DOHH2 (cell line): ENCODE data around the gene DGKA.

Source experiments
- EZH2phosphoT487 ChIP-seq: fragments of 200-600 bp; sonication (generic); IDR thresholded peaks from 2 replicates; pipeline ENCODE4 v1.6.1; 2017; ENCODE audit warnings: borderline replicate concordance, mild to moderate bottlenecking, antibody characterized with exemption, low read length, moderate library complexity, mixed read lengths
- TF ChIP-seq, protein P1 (sequence below): fragments of 200-600 bp; sonication (generic); IDR thresholded peaks from one replicate; pipeline ENCODE4 v1.5.1; 2014; ENCODE audit warnings: antibody characterized with exemption, mild to moderate bottlenecking, low read depth, low read length; ENCODE audit not compliant: poor library complexity, severe bottlenecking

DNA sequence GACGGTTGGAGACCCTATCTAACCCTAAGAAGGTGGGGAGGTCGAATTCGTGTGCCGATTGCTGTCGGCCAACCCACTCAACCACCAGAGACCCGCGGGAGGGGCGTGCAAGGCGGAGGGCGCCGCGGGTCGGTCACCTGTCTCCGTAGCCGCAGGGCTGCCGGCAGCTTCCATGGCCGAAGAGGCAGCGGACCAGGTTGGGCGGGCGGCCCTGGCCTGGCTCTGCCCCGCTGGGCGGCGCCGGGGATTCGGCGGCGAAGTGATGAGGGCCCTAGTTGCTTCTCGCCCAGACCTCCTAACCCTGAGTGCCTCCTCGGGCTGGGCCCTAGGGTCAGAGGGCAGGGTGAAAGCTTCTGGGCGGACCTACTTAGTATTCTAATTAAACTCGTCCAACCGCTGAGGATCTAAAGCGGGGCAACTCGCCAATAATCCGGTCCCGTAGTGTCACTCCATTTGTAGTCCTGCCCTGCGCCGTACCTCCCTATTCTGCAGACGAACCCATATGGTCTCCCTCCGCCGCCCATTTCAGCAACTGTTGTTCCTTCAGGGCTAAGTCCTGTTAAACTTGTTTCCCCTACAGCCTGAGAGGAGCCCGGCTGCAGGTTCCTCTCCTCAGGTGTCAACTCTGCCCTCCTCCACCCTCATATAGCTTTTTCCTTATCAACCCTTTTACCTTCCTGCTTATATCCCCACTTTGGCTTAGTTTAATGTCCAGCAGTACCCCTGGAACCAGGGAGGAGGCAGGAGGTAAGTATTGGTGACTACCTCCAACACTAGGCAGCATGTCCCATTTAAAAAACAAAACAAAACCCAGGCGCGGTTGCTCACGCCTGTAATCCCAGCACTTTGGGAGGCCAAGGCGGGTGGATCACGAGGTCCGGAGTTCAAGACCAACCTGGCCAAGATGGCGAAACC lies 3.1 kb upstream of the DGKA start, which contains the start of gene PYM1:
- TF ChIP-seq, protein P1, sequence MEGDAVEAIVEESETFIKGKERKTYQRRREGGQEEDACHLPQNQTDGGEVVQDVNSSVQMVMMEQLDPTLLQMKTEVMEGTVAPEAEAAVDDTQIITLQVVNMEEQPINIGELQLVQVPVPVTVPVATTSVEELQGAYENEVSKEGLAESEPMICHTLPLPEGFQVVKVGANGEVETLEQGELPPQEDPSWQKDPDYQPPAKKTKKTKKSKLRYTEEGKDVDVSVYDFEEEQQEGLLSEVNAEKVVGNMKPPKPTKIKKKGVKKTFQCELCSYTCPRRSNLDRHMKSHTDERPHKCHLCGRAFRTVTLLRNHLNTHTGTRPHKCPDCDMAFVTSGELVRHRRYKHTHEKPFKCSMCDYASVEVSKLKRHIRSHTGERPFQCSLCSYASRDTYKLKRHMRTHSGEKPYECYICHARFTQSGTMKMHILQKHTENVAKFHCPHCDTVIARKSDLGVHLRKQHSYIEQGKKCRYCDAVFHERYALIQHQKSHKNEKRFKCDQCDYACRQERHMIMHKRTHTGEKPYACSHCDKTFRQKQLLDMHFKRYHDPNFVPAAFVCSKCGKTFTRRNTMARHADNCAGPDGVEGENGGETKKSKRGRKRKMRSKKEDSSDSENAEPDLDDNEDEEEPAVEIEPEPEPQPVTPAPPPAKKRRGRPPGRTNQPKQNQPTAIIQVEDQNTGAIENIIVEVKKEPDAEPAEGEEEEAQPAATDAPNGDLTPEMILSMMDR, result no peak
- no peak for TF ChIP-seq EZH2phosphoT487
